GM19240 (cell line): ENCODE measurements around the gene MNAT1.
A peak's percentile ranks its signal among the peaks of the same experiment; 100 is the strongest.
"Not testable (repeated sequence)": the region's sequence is repeated elsewhere in the genome, so short reads cannot be mapped to it uniquely, and the experiment has no call there.

Source experiments
- DNase-seq: peaks from one replicate; pipeline ENCODE4 v3.0.0; 2011; ENCODE audit warnings: low spot score; ENCODE audit not compliant: insufficient read length

Gene MNAT1

GRCh38 chr14:60805841-60806430 is 71.4 kb downstream of the MNAT1 start:
- DNase-seq = no peak

GRCh38 chr14:60807247-60807646 is 72.7 kb downstream of the MNAT1 start:
- DNase-seq = no peak

DNA sequence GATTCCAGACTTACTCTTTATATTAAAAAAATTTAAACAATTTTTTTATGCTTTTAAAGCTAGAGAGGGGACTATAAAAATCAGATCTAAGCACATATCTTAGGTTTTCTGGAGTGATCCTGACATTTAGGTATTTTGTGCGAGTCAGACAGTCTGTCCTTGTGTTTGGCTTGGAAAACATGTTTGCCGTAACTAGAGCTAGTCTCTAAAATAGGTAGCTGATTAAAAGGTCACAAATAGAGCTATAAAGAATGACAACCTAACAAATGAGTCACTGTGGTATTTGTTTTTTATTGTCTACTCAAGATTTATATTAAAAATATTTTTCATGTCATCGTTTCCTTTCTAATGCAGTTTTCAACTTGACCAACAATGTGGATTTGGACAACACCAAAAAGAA is 73.4 kb downstream of the MNAT1 start:
- DNase-seq = no peak

GRCh38 chr14:60812987-60813386 is 78.4 kb downstream of the MNAT1 start:
- no peak for DNase-seq

GRCh38 chr14:60815371-60815770 is 80.8 kb downstream of the MNAT1 start:
- peak; percentile 3 for DNase-seq

DNA sequence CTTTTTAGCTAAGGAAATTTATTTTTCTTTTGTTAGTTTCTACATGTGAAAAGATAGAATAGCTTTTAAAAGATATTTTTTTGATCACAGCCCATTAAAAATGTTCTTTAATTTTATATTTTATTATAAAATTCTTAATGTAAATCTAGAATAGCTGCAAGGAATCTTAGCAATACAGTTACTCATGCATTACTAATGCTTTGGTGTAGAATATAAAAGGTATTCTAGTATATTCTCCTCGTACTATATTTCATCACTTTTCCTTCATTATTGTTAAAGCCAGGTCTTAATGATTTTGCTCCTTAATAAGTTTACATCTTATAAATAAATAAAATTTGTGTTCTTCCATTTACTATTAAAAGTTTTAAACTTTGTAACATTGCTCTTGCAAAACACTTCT is 82.6 kb downstream of the MNAT1 start:
- no peak for DNase-seq

DNA sequence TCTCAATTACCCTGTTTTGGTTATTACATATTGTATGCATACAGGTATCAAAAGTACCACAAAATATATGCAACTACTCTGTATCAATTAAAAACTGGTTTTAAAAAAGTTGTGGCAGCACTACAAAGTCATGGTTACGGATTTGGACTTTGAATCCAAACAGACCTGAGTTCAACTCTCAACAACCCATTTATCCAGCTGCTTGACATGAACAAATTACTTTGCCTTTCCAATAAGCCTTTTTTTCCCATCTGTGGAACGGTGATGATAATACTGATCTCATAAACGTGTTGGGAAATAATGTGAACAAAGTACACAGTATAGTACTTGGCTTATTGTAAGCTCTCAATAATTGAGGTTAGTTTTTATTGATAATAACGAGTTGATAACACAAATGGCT is 85.0 kb downstream of the MNAT1 start:
- DNase-seq = no peak

DNA sequence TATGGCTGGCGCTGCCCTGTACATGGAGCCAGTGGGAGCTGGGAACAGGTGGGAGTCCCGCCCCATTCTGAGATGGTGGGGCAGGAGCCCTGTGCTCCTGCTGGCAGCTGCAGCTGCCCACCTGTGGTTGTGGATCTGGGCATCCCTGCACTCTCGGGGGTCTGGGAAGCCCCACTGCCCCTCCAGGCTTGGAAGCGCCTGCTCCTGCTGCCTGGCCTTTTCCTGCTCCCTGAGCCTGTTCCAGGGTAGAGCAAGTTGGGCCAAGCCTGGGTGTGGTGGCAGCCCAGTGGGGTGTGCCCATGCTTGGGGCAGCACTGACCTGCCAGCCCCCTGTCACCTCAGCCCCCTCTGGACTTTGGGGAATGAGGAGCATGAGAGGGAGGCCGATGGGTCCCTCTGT is 104.0 kb downstream of the MNAT1 start:
- DNase-seq = no peak

- no peak for DNase-seq
Observed at GRCh38 chr14:60839057-60839456, 104.5 kb downstream of the MNAT1 start.

DNA sequence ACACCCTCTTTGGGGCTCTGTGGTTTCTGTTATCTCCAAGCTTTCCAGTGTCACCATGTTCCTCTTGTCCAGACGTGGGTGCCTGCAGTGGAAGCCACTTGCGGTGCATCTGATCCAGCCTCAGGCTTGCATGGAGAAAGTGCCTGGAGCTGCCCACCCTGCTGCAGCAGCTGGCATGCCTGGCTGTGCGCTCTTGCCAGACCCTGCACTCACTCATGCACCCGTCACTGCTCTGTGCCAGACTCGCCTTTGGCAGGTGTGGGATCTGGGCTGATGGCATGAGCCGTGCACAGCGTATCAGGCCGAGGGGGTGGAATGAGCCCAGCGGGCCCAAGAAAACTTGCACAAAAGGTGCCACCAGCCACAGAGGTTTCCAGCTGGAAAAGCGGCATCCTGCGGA is 105.1 kb downstream of the MNAT1 start:
- no peak for DNase-seq

DNA sequence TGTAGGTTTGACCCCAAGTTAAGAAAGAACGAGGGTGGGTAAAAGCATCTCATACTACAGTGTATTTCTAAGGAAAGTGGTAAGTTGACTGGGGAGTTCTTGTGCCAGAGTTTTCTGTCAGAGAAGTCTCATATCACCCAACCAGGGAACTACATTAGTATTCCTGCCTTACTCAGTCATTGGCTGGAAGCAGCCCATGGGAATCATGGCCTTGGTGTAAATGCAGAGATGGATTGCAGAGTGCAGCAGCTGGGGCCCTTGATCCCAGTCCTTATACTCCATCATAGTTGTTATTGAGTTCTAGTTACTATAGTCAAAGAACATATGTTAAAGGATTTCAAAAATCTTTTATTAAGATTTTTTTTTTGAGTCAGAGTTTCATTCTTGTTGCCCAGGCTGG is 105.8 kb downstream of the MNAT1 start:
- DNase-seq = no peak

GRCh38 chr14:60845523-60845922 is 111.0 kb downstream of the MNAT1 start:
- DNase-seq = peak; percentile 16

- DNase-seq = no peak
Observed at GRCh38 chr14:60848066-60848465, 113.5 kb downstream of the MNAT1 start.

DNA sequence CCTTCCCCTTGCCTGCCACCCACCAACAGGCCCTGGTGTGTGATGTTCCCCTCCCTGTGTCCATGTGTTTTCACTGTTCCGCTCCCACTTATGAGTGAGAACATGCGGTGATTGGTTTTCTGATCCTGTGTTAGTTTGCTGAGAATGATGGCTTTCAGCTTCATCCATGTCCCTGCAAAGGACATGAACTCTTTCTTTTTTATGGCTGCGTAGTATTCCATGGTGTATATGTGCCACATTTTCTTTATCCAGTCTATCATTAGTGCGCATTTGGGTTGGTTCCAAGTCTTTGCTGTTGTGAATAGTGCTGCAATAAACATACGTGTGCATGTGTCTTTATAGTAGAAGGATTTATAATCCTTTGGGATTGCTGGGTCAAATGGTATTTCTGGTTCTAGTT is 117.1 kb downstream of the MNAT1 start:
- DNase-seq = not testable (repeated sequence)

GRCh38 chr14:60856111-60856510 is 121.5 kb downstream of the MNAT1 start:
- no peak for DNase-seq

GRCh38 chr14:60859525-60859924 is 125.0 kb downstream of the MNAT1 start:
- no peak for DNase-seq

DNA sequence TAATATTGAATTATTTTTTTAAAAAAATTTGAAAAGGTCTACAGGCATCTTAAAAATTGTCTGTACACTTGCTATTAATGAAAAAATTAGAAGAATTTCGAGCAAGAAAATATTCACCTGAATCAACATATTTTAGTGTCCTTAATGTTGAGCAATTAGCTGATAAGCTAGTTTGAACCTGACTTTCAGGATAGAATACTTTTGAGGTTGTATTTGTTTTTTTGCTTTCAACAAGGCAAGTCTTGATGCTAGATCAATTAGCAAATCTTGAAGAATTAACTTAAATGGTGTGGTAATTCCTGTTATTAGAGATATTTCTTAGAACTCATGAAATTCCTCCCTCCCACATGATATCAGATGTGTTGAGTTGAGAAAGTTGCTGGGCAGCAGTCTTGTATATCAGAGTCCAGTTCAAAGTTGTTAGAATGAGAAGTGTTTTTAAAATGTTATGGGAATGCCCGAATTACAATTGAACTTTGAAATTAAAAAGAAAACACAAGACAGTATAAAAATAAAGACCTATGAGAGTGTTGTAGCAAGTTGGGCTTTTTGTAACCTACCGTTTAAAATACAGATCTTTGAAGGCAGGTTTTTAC is 127.1 kb downstream of the MNAT1 start:
- DNase-seq = no peak

GRCh38 chr14:60862283-60862682 is 127.7 kb downstream of the MNAT1 start:
- DNase-seq = no peak

DNA sequence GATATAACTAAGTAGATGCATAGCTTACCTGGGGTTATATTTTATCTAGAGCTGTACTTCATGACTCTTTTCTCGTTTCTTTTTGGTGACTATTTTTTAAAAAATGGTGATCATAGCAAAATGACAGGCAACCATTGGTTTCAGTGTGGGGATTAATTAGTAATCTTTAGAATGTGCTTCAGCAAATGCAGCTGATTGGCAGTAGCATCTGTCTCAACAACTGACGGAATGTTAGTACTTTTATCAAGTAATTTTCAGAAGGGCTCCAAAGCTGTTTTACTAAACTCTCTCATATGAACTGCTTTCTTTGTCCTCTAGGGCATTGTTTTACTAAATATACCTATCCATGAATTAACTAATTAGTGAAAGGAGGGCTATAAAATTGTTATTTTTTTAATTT is 128.7 kb downstream of the MNAT1 start:
- DNase-seq = no peak

DNA sequence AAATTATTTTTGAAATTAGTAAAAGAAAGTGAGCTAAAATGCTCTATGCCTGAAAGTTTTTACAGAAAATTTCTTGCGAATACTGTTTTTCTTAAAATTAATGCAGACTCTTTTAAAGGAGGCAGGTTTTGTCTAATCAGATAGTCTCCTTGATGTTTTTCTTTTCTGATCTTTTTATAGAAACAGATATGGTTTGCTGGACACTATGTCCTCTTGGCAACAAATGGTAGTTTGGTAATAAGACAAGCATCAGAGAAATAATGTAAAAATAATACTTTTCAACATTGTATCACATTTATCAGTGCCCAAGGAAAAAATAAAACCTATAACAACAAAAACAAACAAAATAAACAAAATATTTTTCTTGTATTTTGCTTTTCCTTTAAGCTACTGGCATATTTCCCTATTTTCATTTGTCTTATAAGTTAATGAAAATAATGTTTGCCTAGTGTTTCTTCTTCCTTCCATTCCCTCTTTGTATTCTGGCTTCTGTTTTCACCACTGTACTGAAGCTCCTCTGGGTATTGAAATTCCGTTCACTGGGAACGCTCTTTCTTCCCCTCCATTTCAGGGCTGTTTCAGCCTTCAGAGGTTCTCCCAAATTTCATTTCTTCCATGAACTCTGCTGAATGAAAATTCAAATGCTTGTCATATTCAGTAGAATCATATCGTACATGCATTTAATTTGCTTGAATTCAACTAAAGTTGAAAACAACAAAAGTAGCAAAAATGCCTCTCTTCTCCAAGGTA is 131.0 kb downstream of the MNAT1 start:
- DNase-seq = no peak

GRCh38 chr14:60867503-60868172 is 133.1 kb downstream of the MNAT1 start:
- DNase-seq = no peak

- no peak for DNase-seq
Observed at GRCh38 chr14:60878121-60878520, 143.6 kb downstream of the MNAT1 start.
